Measurements from ENCODE around the gene GRID1. TPM values are rescaled to one million over a fixed set of nuclear protein-coding genes. Genes with fewer than 3 reads are reported as not detected.
A peak's percentile ranks its signal among the peaks of the same experiment; 100 is the strongest.

Gene GRID1
- total RNA-seq, 1 donor from 2014 or later = 7.1 TPM

DNA sequence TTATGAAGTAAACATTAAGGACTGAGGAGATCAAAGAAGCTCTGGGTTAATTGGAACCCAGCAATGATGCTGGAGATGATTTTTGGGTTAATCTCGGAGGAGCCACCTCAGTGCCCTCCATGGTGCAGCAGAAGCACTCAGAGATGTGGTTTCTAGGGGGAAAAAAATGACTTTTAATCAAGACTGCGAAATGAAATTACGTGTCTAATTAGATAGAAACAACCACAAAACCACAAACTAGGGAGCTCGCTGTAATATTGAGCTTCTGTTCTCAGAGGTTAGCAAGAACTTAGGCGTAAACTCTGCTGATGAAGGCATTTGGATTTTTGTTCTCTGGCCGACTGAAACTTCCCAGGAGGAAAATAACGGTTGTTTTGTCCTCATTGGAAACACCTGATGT, 319.0 kb downstream of the GRID1 start:
- Histone ChIP-seq H3K36me3 (no peaks in the 10 kb centered on the region), H3K4me3 (no peak overlapping the region), H3K27ac (no peak overlapping the region), H3K9me3 (no peaks in the 10 kb centered on the region), H3K27me3 (no peaks in the 10 kb centered on the region), H3K4me1 (no peaks in the 10 kb centered on the region)
- intact Hi-C loops (cut with DNase I) = no loop called here
- TF ChIP-seq POLR2AphosphoS5 (IDR thresholded peaks at IDR 0.05; ENCODE audit: insufficient read depth in 1 of 2, low read depth in 1 of 2) (no peak), POLR2A (IDR thresholded peaks at IDR 0.05) (no peak)
- TF ChIP-seq, protein P1, sequence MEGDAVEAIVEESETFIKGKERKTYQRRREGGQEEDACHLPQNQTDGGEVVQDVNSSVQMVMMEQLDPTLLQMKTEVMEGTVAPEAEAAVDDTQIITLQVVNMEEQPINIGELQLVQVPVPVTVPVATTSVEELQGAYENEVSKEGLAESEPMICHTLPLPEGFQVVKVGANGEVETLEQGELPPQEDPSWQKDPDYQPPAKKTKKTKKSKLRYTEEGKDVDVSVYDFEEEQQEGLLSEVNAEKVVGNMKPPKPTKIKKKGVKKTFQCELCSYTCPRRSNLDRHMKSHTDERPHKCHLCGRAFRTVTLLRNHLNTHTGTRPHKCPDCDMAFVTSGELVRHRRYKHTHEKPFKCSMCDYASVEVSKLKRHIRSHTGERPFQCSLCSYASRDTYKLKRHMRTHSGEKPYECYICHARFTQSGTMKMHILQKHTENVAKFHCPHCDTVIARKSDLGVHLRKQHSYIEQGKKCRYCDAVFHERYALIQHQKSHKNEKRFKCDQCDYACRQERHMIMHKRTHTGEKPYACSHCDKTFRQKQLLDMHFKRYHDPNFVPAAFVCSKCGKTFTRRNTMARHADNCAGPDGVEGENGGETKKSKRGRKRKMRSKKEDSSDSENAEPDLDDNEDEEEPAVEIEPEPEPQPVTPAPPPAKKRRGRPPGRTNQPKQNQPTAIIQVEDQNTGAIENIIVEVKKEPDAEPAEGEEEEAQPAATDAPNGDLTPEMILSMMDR (IDR thresholded peaks at IDR 0.05) = no peak
- peak in 1 of 2 donors; percentile 12 for DNase-seq (ENCODE audit: extremely low spot score in 2 of 2)

DNA sequence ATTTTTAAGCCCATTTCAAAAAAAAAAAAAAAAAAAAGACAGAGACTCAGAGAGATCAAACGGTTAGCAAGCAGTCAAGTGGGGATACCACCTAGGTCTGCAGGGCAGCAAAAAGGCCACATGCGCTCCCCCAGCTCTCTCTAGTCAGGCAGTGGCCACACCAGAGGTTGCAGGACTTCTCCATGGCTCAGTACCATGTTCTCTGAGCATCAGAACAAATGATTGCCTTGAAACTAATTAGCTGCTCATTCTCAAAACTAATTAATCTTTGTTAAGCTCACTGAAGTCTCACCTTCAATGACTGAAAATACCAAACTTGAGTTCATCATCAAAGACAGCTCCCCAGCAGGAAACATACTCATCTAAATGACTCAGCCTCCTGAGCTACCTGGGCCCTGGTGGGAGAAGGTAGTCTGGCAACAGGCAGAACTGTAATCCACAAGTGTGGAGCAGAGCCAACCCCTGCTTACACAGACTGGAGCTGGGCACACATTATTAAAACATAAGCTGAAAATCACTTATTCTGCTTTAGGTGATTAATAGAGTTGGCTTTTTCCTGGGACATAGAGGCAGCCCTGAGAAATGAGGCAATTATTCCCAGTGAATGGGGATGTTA, 319.6 kb downstream of the GRID1 start:
- Histone ChIP-seq H3K27me3 (no peaks in the 10 kb centered on the region), H3K27ac (no peak overlapping the region), H3K4me1 (no peaks in the 10 kb centered on the region), H3K9me3 (no peaks in the 10 kb centered on the region), H3K36me3 (no peaks in the 10 kb centered on the region), H3K4me3 (no peak overlapping the region)
- peak in 1 of 2 donors; percentile 12 for DNase-seq (ENCODE audit: extremely low spot score in 2 of 2)
- TF ChIP-seq POLR2AphosphoS5 (IDR thresholded peaks at IDR 0.05; ENCODE audit: insufficient read depth in 1 of 2, low read depth in 1 of 2) (no peak), POLR2A (IDR thresholded peaks at IDR 0.05) (no peak)
- TF ChIP-seq, protein P1 (IDR thresholded peaks at IDR 0.05) = no peak
- intact Hi-C loops (cut with DNase I) = no loop called here

DNA sequence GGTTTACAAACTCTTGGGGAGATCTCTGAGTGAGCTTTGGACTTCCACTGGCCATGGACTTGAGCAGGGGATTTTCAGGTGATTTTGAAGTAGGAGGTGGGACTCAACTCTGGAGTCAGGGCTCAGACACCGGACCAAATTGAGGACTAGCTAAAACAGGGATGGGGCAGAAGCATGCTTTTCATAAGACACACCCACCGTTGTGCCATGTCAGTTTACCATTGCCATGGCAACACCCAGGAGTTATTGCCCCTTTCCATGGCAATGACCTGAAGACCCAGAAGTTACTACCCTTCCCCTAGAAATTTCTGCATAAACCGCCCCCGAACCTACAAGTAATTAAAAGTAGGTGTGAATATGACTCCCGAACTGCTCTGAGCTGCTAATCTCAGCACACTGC, 320.7 kb downstream of the GRID1 start:
- intact Hi-C loops (cut with DNase I) = no loop called here
- H3K9me3 ChIP-seq = no peaks in the 10 kb centered on the region
- no peaks in the 10 kb centered on the region for H3K27me3 ChIP-seq
- no peaks in the 10 kb centered on the region for H3K36me3 ChIP-seq
- no peak overlapping the region for H3K4me3 ChIP-seq
- TF ChIP-seq POLR2AphosphoS5 (IDR thresholded peaks at IDR 0.05; ENCODE audit: insufficient read depth in 1 of 2, low read depth in 1 of 2) = no peak
- TF ChIP-seq, protein P1 (IDR thresholded peaks at IDR 0.05) = no peak
- no peak for TF ChIP-seq POLR2A (IDR thresholded peaks at IDR 0.05)
- DNase-seq (ENCODE audit: extremely low spot score in 2 of 2) = peak in 1 of 2 donors; percentile 37
- H3K4me1 ChIP-seq = no peaks in the 10 kb centered on the region
- H3K27ac ChIP-seq = no peak overlapping the region

DNA sequence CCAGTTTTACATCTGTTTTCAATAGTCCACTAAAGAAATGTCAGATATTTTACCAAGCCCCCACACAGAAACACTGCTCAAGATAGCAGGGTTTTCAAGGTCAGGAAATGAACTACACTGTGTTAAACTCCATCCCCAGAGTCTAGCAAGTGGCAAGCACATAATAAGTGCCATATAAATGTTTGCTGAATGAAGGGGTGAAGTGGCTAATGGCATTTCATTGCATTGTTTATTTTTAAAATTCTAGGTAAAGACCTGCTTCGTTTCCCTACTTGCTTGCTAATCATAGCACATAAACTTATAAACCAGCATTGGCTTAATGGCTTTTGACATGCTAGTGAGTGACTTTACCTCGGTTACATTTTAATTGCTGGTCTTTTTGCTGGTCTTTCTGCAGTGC, 322.6 kb downstream of the GRID1 start:
- Histone ChIP-seq H3K27me3 (no peaks in the 10 kb centered on the region), H3K4me3 (no peak overlapping the region), H3K27ac (no peak overlapping the region), H3K4me1 (no peaks in the 10 kb centered on the region), H3K36me3 (no peaks in the 10 kb centered on the region), H3K9me3 (no peaks in the 10 kb centered on the region)
- TF ChIP-seq, protein P1 (IDR thresholded peaks at IDR 0.05) = no peak
- no peak for TF ChIP-seq POLR2A (IDR thresholded peaks at IDR 0.05)
- no peak for TF ChIP-seq POLR2AphosphoS5 (IDR thresholded peaks at IDR 0.05; ENCODE audit: insufficient read depth in 1 of 2, low read depth in 1 of 2)
- no peak for DNase-seq (ENCODE audit: extremely low spot score in 2 of 2)
- intact Hi-C loops (cut with DNase I) = no loop called here

DNA sequence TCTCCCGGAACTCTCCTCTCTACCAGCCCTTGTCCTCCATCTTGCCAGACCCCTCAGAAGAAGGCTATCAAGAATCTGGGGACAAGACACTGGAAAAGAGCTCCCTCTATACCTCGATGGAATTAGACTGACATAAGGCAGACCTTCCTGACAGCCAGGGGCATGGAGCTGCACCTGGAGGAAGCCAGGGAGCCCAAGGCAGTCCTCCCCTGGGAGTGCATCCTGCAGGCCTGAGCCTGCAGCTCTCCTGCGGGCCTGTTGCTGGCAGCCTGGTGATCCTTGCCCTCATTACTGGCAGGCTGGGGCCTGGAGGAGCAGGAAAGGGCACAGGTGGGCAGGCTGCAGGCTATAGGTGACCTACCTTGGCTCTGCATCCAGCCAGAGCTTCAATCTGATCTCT, 323.4 kb downstream of the GRID1 start:
- Histone ChIP-seq H3K27ac (no peak overlapping the region), H3K4me3 (no peak overlapping the region), H3K9me3 (no peaks in the 10 kb centered on the region), H3K27me3 (no peaks in the 10 kb centered on the region), H3K4me1 (no peaks in the 10 kb centered on the region), H3K36me3 (no peaks in the 10 kb centered on the region)
- TF ChIP-seq POLR2A (IDR thresholded peaks at IDR 0.05) (no peak), POLR2AphosphoS5 (IDR thresholded peaks at IDR 0.05; ENCODE audit: insufficient read depth in 1 of 2, low read depth in 1 of 2) (no peak)
- TF ChIP-seq, protein P1 (IDR thresholded peaks at IDR 0.05) = no peak
- intact Hi-C loops (cut with DNase I) = no loop called here
- peak in 1 of 2 donors; percentile 94 for DNase-seq (ENCODE audit: extremely low spot score in 2 of 2)
